HG02642 (cell line): ENCODE results near the gene ZNF853.
"Not testable (repeated sequence)": the region's sequence is repeated elsewhere in the genome, so short reads cannot be mapped to it uniquely, and the experiment has no call there.

Experiments used
- ATAC-seq: cut with Tn5 transposase; IDR thresholded peaks from one replicate; pipeline ENCODE4 v1.9.1; 2021; ENCODE audit warnings: mild to moderate bottlenecking; ENCODE audit not compliant: unreplicated experiment, poor library complexity

ZNF853 gene

DNA sequence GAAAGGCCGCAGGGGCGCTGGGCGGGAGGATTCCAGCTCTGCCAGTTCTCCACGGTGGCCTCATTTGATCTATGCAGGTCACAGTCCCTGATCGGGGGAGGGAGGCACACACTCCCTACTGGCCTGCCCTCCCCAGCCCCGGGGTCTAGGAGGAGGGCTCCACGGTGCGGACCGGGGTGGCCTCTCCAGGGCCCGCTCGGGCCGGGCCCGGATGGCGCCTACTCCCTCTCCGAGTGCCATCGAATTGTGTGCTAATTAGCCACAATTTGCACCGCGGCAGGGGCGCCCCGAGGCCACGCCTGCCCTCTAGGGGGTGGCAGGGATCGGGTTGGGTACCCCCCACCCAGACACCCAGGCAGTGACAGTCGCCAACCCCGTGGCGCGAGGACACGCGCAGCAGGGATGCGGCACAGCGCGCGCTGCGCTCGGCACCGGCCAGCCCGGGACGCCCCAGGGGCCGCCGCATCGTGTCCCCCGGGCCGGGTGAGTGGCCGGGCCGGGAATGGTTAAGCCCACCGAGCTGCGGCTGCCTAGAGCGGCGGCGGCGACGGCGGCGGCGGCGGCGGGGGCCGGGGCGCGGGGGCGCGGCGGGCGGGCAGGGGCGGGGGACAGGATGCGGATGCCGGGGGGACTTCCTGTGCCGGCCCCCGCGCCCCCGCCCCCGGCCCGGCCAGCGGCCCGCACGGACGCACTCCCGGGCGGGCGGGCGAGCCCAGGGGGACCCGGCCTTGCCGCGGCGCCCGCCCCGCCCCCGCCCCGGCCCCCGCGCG, at the start of gene ZNF853:
ZNF853 (plus strand) TSS at position 658 of the 770 bp plus-strand sequence. CDS start 565 bp downstream, outside the sequence.
- ATAC-seq = no peak

DNA sequence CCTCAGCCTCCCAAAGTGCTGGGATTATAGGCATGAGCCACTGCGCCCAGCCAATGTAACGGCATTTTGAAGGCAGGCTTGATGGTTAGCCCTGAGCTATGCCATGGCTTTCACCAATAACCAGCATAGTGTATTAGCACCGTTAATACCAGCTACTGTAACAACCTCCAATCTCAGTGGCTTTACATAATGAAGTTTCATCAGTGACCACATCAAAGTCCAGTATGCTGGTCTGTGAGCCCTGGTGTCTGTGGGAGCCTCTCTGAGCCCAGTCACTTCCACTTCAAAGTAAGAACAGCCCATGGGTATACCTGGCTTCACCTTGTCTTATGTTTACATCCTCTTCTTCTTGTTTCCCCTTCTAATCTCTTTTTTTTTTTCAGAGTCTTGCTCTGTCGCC, 49.8 kb upstream of the ZNF853 start:
- no peak for ATAC-seq

DNA sequence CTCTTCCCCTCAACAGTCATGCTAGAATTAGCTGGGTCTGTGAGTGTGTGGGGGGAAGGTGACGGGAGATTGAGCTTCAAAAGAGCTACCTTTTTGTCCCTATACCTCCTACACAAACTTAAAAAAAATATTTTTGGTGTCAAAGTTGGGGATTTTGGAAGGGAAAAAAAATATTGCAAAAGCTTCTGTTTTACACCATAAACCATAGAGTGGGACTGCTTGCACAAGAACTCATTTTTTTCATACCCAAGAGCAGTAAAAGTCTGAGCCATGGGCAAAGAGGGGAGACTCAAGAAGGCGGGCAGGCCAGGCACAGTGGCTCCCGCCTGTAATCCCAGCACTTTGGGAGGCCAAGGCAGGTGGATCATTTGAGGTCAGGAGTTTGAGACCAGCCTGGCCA, 47.5 kb upstream of the ZNF853 start:
- no peak for ATAC-seq

GRCh38 chr7:6571160-6571779, 44.1 kb upstream of the ZNF853 start:
- ATAC-seq = no peak

- ATAC-seq = no peak
Measured at GRCh38 chr7:6575281-6576023, 40.0 kb upstream of the ZNF853 start.

DNA sequence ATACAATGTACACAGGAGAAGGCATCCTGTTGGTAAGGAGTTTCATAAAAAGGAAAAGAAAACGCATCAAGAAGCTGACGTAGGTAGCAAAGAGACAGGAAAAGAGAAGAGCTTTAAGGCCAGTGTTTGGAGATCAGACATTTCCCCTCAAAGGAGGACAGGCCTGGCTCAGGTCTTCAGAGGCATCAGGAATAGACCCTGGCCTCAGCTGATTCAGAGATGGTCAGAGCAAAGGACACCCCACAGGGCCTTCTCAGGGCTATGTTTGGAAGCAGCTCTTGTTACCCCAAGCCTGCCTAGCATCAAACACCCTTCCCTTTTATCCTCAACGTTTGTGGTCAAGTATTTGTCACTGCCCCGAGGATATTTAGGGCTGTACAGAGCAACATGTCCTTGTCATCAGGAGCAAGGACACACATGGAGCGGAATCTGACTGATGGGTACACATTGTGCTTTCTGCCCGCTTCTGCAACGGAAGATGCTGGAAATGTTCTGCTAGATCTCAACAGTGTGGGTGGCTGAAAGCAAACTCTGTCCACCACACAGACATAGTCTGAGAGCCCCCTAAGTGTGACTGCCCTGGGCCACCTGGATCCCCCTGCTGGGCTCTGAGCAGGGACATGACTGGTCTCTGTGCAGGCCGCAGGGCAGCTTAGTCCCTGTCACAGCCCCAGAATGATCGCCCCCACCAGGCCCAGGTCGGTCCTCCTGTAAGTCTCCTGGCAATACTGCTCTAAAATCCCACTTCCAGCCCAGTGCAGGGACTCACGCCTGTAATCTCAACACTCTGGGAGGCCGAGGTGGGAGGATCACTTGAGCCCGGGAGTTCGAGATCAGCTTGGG, 39.2 kb upstream of the ZNF853 start:
- ATAC-seq = no peak

GRCh38 chr7:6576867-6577368, 38.5 kb upstream of the ZNF853 start:
- ATAC-seq = not testable (repeated sequence)

DNA sequence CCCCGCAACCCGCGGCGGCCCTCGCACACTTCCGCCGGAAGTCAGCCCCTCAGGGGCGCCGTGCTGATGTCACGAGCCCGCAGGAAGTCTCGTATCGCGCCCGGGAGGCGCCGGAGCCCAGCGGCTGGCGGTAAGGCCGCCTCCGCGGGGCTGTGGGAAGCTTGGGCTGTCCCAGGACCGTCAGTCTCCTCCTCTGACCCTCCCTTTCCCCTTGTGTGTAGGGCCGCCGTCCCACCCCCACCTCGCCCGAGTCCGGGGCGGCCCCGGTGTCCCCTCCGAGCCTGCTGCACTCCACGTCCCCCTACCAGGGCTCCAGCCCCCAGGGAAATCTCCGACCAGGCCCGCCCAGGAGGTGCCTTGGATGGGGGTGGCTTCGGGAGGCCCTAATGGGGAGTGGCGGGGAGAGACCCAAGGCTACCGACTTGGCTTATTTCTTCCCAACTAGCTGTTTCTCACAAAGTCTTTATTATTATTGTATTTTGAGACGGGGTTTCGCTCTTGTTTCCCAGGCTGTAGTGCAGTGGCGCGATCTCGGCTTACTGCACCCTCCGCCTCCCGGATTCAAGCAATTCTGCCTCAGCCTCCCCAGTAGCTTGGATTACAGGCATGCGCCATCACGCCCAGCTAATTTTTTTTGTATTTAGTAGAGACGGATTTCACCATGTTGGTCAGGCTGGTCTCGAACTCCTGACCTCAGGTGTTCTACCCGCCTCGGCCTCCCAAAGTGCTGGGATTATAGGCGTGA, 37.9 kb upstream of the ZNF853 start, which contains the start of gene ZDHHC4:
ZDHHC4 (plus strand) TSS at position 86 of the 745 bp plus-strand sequence. CDS start 3,108 bp downstream, outside the sequence.
- ATAC-seq = peak; percentile 97

- no peak for ATAC-seq
Measured at GRCh38 chr7:6578114-6579084, 37.0 kb upstream of the ZNF853 start.

DNA sequence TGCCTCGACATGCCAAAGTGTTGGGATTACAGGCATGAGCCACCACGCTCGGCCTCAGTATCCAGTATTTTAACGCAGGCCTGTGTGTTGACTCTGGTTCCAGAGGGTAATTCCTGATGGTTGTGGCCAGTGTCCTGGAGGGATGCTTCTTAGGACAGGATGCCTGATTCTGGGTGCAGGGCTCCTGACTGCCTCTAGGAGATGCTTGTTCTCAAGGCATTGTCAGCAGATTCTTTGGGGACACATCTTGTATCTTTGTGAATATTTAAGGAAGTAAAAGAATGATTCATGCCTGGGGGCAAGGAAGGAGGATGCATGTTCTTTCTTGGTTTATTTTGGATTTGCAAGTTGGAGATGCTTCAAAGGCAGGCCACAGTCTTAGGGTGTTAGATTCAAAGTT, 36.0 kb upstream of the ZNF853 start:
- ATAC-seq = no peak

DNA sequence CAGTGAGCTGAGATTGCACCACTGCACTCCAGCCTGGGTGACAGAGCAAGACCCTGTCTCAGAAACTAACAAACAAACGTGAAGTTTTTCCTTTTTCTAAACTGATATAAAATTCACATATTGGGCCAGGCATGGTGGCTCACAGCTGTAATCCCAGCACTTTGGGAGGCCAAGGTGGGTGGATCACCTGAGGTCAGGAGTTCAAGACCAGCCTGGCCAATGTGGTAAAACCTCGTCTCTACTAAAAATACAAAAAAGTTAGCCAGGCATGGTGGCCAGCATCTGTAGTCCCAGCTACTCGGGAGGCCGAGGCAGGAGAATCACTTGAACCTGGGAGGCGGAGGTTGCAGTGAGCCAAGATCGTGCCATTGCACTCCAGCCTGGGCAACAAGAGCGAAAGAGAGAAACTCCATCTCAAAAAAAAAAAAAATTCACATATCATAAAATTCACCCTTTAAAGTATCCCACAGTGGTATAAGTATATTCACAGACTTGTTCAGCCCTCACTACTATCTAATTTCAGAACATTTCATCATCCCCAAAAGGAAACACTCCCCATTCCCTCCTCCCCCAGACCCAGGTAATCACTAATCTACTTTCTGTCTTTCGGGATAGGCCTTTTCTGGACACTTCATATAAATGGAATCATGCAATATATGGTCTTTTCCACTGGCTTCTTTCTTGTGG, 29.5 kb upstream of the ZNF853 start:
- ATAC-seq = not testable (repeated sequence)

- no peak for ATAC-seq
Measured at GRCh38 chr7:6588566-6588965, 26.8 kb upstream of the ZNF853 start.

- no peak for ATAC-seq
Measured at GRCh38 chr7:6589151-6589828, 26.1 kb upstream of the ZNF853 start.

DNA sequence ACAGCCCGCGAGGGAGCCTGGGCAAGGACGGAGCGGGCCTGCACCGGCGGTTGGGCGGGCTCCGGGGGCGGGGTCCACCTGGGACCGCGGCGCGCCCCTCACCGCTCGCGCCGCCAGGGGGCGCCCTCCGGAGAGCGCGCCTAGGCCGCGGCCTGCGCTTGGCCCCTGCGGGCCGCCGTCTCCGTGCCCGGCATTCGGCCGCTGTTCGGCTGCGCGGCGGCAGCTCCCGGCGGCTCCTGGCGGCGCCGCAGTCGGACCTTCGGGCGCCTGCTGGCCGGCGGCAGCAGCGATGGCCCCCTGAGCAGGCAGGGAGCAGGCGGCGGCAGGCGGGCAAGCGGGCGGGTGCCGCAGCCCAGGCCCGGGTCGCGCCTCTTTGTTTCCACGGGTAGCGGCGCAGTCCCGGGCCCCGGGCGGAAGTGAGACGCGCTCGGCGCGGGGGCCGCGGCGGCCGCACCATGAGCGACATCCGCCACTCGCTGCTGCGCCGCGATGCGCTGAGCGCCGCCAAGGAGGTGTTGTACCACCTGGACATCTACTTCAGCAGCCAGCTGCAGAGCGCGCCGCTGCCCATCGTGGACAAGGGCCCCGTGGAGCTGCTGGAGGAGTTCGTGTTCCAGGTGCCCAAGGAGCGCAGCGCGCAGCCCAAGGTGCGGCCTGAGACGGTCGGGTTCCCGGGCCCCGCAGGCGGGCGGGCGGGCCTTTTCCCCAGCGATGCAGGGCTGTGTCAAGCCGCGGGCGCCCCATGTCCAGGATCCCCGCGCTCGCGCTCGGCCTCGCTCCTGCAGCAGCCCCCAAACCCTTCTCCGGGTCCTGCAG, 25.4 kb upstream of the ZNF853 start, which contains the start of gene INTS15:
INTS15 (plus strand) TSS at position 193 of the 816 bp plus-strand sequence; CDS start at position 456, 263 bp downstream.
- peak; percentile 88 for ATAC-seq

- peak; percentile 22 for ATAC-seq
Measured at GRCh38 chr7:6590645-6591110, 24.7 kb upstream of the ZNF853 start.

GRCh38 chr7:6600093-6600492, 15.3 kb upstream of the ZNF853 start:
- no peak for ATAC-seq
